Parathyroid adenoma (tissue), 2 donors: Measurements from ENCODE around the gene LYSMD1.
"Not testable (repeated sequence)": the region's sequence is repeated elsewhere in the genome, so short reads cannot be mapped to it uniquely, and the experiment has no call there.

Experiments used
- H2AFZ ChIP-seq: fragments of 300-600 bp; sonication (generic); one replicate; pipeline ENCODE4 v1.7.0; 2017; ENCODE audit warnings: antibody characterized with exemption, mild to moderate bottlenecking
- H3K27ac ChIP-seq: fragments of 300-600 bp; sonication (generic); one replicate; pipeline ENCODE4 v1.7.0; 2017
- H3K27me3 ChIP-seq: fragments of 300-600 bp; sonication (generic); one replicate; pipeline ENCODE4 v1.7.0; 2017; ENCODE audit warnings: low read length; ENCODE audit not compliant: control insufficient read depth, insufficient read depth
- H3K36me3 ChIP-seq: fragments of 300-600 bp; sonication (generic); one replicate; pipeline ENCODE4 v1.7.0; 2017; ENCODE audit warnings: low read length; ENCODE audit not compliant: control insufficient read depth, insufficient read depth
- H3K4me1 ChIP-seq: fragments of 300-600 bp; sonication (generic); one replicate; pipeline ENCODE4 v1.7.0; 2017; ENCODE audit warnings: control low read depth
- H3K4me2 ChIP-seq: fragments of 300-600 bp; sonication (generic); one replicate; pipeline ENCODE4 v1.7.0; 2017; ENCODE audit warnings: low read length
- H3K4me3 ChIP-seq: fragments of 300-600 bp; sonication (generic); one replicate; pipeline ENCODE4 v1.7.0; 2017; ENCODE audit warnings: low read depth, low read length
- H3K79me2 ChIP-seq: fragments of 300-600 bp; sonication (generic); one replicate; pipeline ENCODE4 v1.7.0; 2017; ENCODE audit warnings: control low read depth
- H3K9ac ChIP-seq: fragments of 300-600 bp; sonication (generic); one replicate; pipeline ENCODE4 v1.7.0; 2017; ENCODE audit warnings: mild to moderate bottlenecking
- H3K9me3 ChIP-seq: fragments of 300-600 bp; sonication (generic); one replicate; pipeline ENCODE4 v1.7.0; 2017; ENCODE audit warnings: low read length; ENCODE audit not compliant: control insufficient read depth
- CTCF ChIP-seq: fragments of 300-600 bp; sonication (generic); IDR thresholded peaks from one replicate; pipeline ENCODE4 v1.7.0; 2017; ENCODE audit warnings: antibody characterized with exemption, mild to moderate bottlenecking
- donor health status: primary hyperparathyroidism.

LYSMD1 gene

GRCh38 chr1:151199873-151200581 is 34.3 kb upstream of the LYSMD1 start:
- H3K27me3 ChIP-seq = no peaks in the 10 kb centered on the region
- no peak overlapping the region for H2AFZ ChIP-seq
- H3K4me2 ChIP-seq = peak overlapping the region; percentile 79
- H3K4me1 ChIP-seq = peaks cover 3% of the 10 kb centered on the region
- H3K4me3 ChIP-seq = peak overlapping the region; percentile 94
- no peak overlapping the region for H3K27ac ChIP-seq
- TF ChIP-seq CTCF = no peak
- H3K9ac ChIP-seq = no peak overlapping the region
- no peaks in the 10 kb centered on the region for H3K36me3 ChIP-seq
- H3K9me3 ChIP-seq = no peaks in the 10 kb centered on the region
- H3K79me2 ChIP-seq = peaks cover 20% of the 10 kb centered on the region

GRCh38 chr1:151198254-151199127 is 32.8 kb upstream of the LYSMD1 start, which contains the start of gene PIP5K1A:
PIP5K1A (plus strand) TSS chr1:151198552; CDS start chr1:151198997, 445 bp downstream.
- Histone ChIP-seq H3K9me3 (no peaks in the 10 kb centered on the region), H2AFZ (peak within 1 kb of the TSS; percentile 84), H3K9ac (peak within 1 kb of the TSS; percentile 12), H3K4me2 (peak within 1 kb of the TSS; percentile 79), H3K36me3 (no peaks in the 10 kb centered on the region), H3K27me3 (no peaks in the 10 kb centered on the region), H3K4me3 (peak within 1 kb of the TSS; percentile 94), H3K79me2 (peaks cover 18% of the 10 kb centered on the region), H3K27ac (peak within 1 kb of the TSS; percentile 87), H3K4me1 (peaks cover 3% of the 10 kb centered on the region)
- no peak for TF ChIP-seq CTCF

- no peaks in the 10 kb centered on the region for H3K36me3 ChIP-seq
- peak overlapping the region; percentile 94 for H3K4me3 ChIP-seq
Observed at GRCh38 chr1:151197863-151198253, 32.2 kb upstream of the LYSMD1 start.

GRCh38 chr1:151196292-151196800 is 30.6 kb upstream of the LYSMD1 start:
- no peak overlapping the region for H3K27ac ChIP-seq
- peak; percentile 41 for TF ChIP-seq CTCF
- peak overlapping the region; percentile 28 for H2AFZ ChIP-seq
- peak overlapping the region; percentile 4 for H3K4me2 ChIP-seq
- no peak overlapping the region for H3K4me3 ChIP-seq
- H3K79me2 ChIP-seq = peaks cover 8% of the 10 kb centered on the region
- H3K9me3 ChIP-seq = no peaks in the 10 kb centered on the region
- no peak overlapping the region for H3K9ac ChIP-seq
- no peaks in the 10 kb centered on the region for H3K27me3 ChIP-seq
- peaks cover 3% of the 10 kb centered on the region for H3K4me1 ChIP-seq
- no peaks in the 10 kb centered on the region for H3K36me3 ChIP-seq

More at GRCh38 chr1:151197863-151198253, 32.2 kb upstream of the LYSMD1 start:
- H3K4me1 ChIP-seq = peaks cover 3% of the 10 kb centered on the region
- no peak for TF ChIP-seq CTCF
- peak overlapping the region; percentile 84 for H2AFZ ChIP-seq
- peaks cover 15% of the 10 kb centered on the region for H3K79me2 ChIP-seq
- no peak overlapping the region for H3K9ac ChIP-seq
- H3K27me3 ChIP-seq = no peaks in the 10 kb centered on the region
- H3K27ac ChIP-seq = peak overlapping the region; percentile 87
- peak overlapping the region; percentile 70 for H3K4me2 ChIP-seq
- no peaks in the 10 kb centered on the region for H3K9me3 ChIP-seq

GRCh38 chr1:151194894-151195594 is 29.3 kb upstream of the LYSMD1 start:
- H3K79me2 ChIP-seq, H3K9me3 ChIP-seq, H3K9ac ChIP-seq, H3K4me3 ChIP-seq, H3K36me3 ChIP-seq, H3K4me1 ChIP-seq, H2AFZ ChIP-seq, H3K4me2 ChIP-seq, H3K27ac ChIP-seq, H3K27me3 ChIP-seq: not testable (repeated sequence)
